K562 (cell line): ENCODE data around the gene NAIF1. TPM values are rescaled to one million over a fixed set of nuclear protein-coding genes. Genes with fewer than 3 reads are reported as not detected.

Experiments
- CREB1 ChIP-seq, 2 experiments: sonication (generic) in 1 of 2; formaldehyde crosslinking in 1 of 2; IDR thresholded peaks; 2 replicates each; pipeline versions ENCODE4 v1.6.1 to v1.8.0; 2012 to 2022; ENCODE audit warnings: inconsistent platforms in 1 of 2, mild to moderate bottlenecking in 1 of 2, missing genetic modification reagents in 1 of 2, moderate library complexity in 1 of 2
- E2F4 ChIP-seq: sonication (generic); formaldehyde crosslinking; IDR thresholded peaks from 2 replicates; pipeline ENCODE4 v1.8.0; 2022; ENCODE audit warnings: mild to moderate bottlenecking, low read depth, missing genetic modification reagents
- E2F5 ChIP-seq: sonication (generic); formaldehyde crosslinking; IDR thresholded peaks from 2 replicates; pipeline ENCODE4 v1.8.0; 2022; ENCODE audit warnings: mild to moderate bottlenecking, missing genetic modification reagents
- EP300 ChIP-seq: IDR thresholded peaks from 2 replicates; pipeline ENCODE4 v1.6.1; 2012; ENCODE audit warnings: low read length, improper control_type of control experiment
- ERF ChIP-seq: fragments of 450-650 bp; formaldehyde crosslinking; IDR thresholded peaks from 2 replicates; pipeline ENCODE4 v1.4.0; 2020; ENCODE audit warnings: mild to moderate bottlenecking, mixed read lengths
- GABPB2 ChIP-seq: fragments of 250-450 bp; sonication (Bioruptor Pico); conservative IDR thresholded peaks from 2 replicates; pipeline ENCODE4 v1.5.1; 2021; ENCODE audit warnings: mild to moderate bottlenecking
- GTF2E2 ChIP-seq: fragments of 200-800 bp; sonication (Bioruptor generic); IDR thresholded peaks from 2 replicates; pipeline ENCODE4 v1.6.1; 2016; ENCODE audit warnings: missing genetic modification characterization, missing compliant biosample characterization
- IRF1 ChIP-seq: sonication (generic); formaldehyde crosslinking; IDR thresholded peaks from 2 replicates; pipeline ENCODE4 v1.8.0; 2022; ENCODE audit warnings: missing genetic modification reagents, mild to moderate bottlenecking, borderline replicate concordance
- MAX ChIP-seq: sonication (generic); formaldehyde crosslinking; IDR thresholded peaks from 2 replicates; pipeline ENCODE4 v1.9.0; 2022; ENCODE audit warnings: mild to moderate bottlenecking, missing genetic modification reagents
- NCOA1 ChIP-seq: fragments of 450-650 bp; IDR thresholded peaks from 2 replicates; pipeline ENCODE4 v1.6.1; 2016; ENCODE audit warnings: low read depth
- NFIC ChIP-seq: fragments of 450-650 bp; IDR thresholded peaks from 2 replicates; pipeline ENCODE4 v1.6.1; 2017; ENCODE audit warnings: mild to moderate bottlenecking, inconsistent platforms
- NKRF ChIP-seq: fragments of 450-650 bp; IDR thresholded peaks from 2 replicates; pipeline ENCODE4 v1.6.1; 2016; ENCODE audit warnings: borderline replicate concordance
- NONO ChIP-seq, 2 experiments: fragments of 200-400 bp in 1 of 2; fragments of 450-650 bp in 1 of 2; formaldehyde crosslinking in 1 of 2; IDR thresholded peaks; 2 replicates each; pipeline ENCODE4 v1.6.1; 2017; ENCODE audit warnings: low read depth in 2 of 2, mild to moderate bottlenecking in 2 of 2, moderate library complexity in 2 of 2, low read length in 1 of 2
- PRMT5 ChIP-seq: sonication (generic); formaldehyde crosslinking; IDR thresholded peaks from 2 replicates; pipeline ENCODE4 v1.5.0; 2020; ENCODE audit warnings: missing genetic modification reagents
- PTRF ChIP-seq: fragments of 450-650 bp; IDR thresholded peaks from 2 replicates; pipeline ENCODE4 v1.6.1; 2016; ENCODE audit warnings: mild to moderate bottlenecking, missing genetic modification characterization, missing compliant biosample characterization
- SFPQ ChIP-seq: fragments of 200-400 bp; formaldehyde crosslinking; IDR thresholded peaks from 2 replicates; pipeline ENCODE4 v1.6.1; 2017; ENCODE audit warnings: mild to moderate bottlenecking, low read depth, low read length, moderate library complexity
- SRSF9 ChIP-seq: fragments of 200-400 bp; formaldehyde crosslinking; IDR thresholded peaks from 2 replicates; pipeline ENCODE4 v1.6.1; 2017; ENCODE audit warnings: low read depth, low read length, borderline replicate concordance
- STAT5B ChIP-seq: fragments of 250-450 bp; sonication (Bioruptor Pico); IDR thresholded peaks from 2 replicates; pipeline ENCODE4 v1.8.0; 2021; ENCODE audit warnings: mild to moderate bottlenecking, inconsistent platforms
- TAL1 ChIP-seq: fragments of 450-650 bp; IDR thresholded peaks from 2 replicates; pipeline ENCODE4 v1.6.1; 2016; ENCODE audit warnings: mild to moderate bottlenecking
- ZBED1 ChIP-seq: IDR thresholded peaks from 2 replicates; pipeline ENCODE4 v1.6.1; 2014
- ZNF311 ChIP-seq: fragments of 250-450 bp; sonication (Bioruptor Pico); IDR thresholded peaks from 2 replicates; pipeline ENCODE4 v1.4.0; 2020; ENCODE audit warnings: mild to moderate bottlenecking, moderate library complexity
- ZNF57 ChIP-seq: fragments of 450-650 bp; formaldehyde crosslinking; IDR thresholded peaks from 2 replicates; pipeline ENCODE4 v1.4.0; 2020; ENCODE audit warnings: mild to moderate bottlenecking, moderate library complexity
- polyA plus RNA-seq, 8 experiments: library from polyadenylated mRNA; depleted of rRNA in 4 of 8; stranded (reverse) in 5 of 8; unstranded in 3 of 8; fragments of >200 nt; fragmentation: Nextera tagmentation in 2 of 8; fragmentation: Illumina TruSeq in 1 of 8; extraction: Ambion mirVana in 2 of 8; extraction: Trizol in 1 of 8; gene quantifications; 2 replicates each; pipeline versions ENCODE4 v1.2.1 to v1.2.3, GENCODE V29; 2011 to 2014; ENCODE audit warnings: inconsistent platforms in 1 of 8, missing spikeins in 1 of 8
- total RNA-seq, 7 experiments: library from RNA; depleted of rRNA in 6 of 7; stranded (reverse); fragments of >200 nt in 6 of 7; fragmentation: Illumina TruSeq in 2 of 7; extraction: Trizol in 2 of 7; gene quantifications; 2 replicates each; pipeline versions ENCODE4 v1.2.1 to v1.2.3, GENCODE V29; 2011 to 2021; ENCODE audit warnings: low replicate concordance in 1 of 7

NAIF1 gene
- total and polyA plus RNA-seq, 9 of the 15 experiments (the other 6 are each of a cell fraction or from before 2014, with no cell fraction given) = 4.8 to 26.6 (median 17.2) TPM

- TF ChIP-seq NCOA1 = peak; percentile 17; the same call in 1 of the 2 replicates
- TF ChIP-seq TAL1 = peak; percentile 41; the same call in 1 of the 2 replicates
- peak; percentile 42; the same call in 1 of the 2 replicates for TF ChIP-seq ZNF311
- no peak for TF ChIP-seq MAX (CRISPR knock-in tag)
- no peak for TF ChIP-seq NFIC
- no peak for TF ChIP-seq SFPQ
- TF ChIP-seq NONO (IDR thresholded peaks at IDR 0.05; ENCODE audit: low read depth in 2 of 2, low read length in 1 of 2) = no peak
- no peak for TF ChIP-seq STAT5B (CRISPR knock-in tag)
- TF ChIP-seq ZBED1 = no peak
- TF ChIP-seq PTRF = no peak
- no peak for TF ChIP-seq PRMT5 (CRISPR knock-in tag)
- TF ChIP-seq E2F5 (CRISPR knock-in tag) = no peak
- no peak for TF ChIP-seq IRF1
- TF ChIP-seq E2F4 = no peak
- TF ChIP-seq ERF (CRISPR knock-in tag) = no peak
- TF ChIP-seq SRSF9 = no peak
- no peak for TF ChIP-seq GTF2E2 (tag)
- TF ChIP-seq ZNF57 (CRISPR knock-in tag) = no peak
- TF ChIP-seq GABPB2 (CRISPR knock-in tag) = no peak
- TF ChIP-seq NKRF = no peak
- no peak for TF ChIP-seq CREB1 (IDR thresholded peaks at IDR 0.05)
- TF ChIP-seq CREB1 (CRISPR knock-in tag; IDR thresholded peaks at IDR 0.05) = no peak
- TF ChIP-seq EP300 = peak; percentile 59; the same call in 1 of the 2 replicates
Observed at GRCh38 chr9:128077847-128078503, 10.9 kb upstream of the NAIF1 start (continued).
